B cell (primary cell): ENCODE data around the gene ZFR. TPM values are rescaled to one million over a fixed set of nuclear protein-coding genes. Genes with fewer than 3 reads are reported as not detected.
"Not testable (repeated sequence)": the region's sequence is repeated elsewhere in the genome, so short reads cannot be mapped to it uniquely, and the experiment has no call there.

Source experiments
- ATAC-seq: fragments of 200-7000 bp; cut with Tn5 transposase; one replicate; pipeline ENCODE4 v1.10.0; 2021; ENCODE audit warnings: low read depth, mild to moderate bottlenecking, moderate number of reproducible peaks, moderate library complexity
- CTCF ChIA-PET: fragments of 350-600 bp; sonication (Branson Sonifier 250); formaldehyde crosslinking; loops from one replicate; lab custom pipeline; 2021; ENCODE audit warnings: antibody characterized with exemption, inconsistent platforms; lab: Charles Lee
- POLR2A ChIA-PET: fragments of 350-600 bp; sonication (Branson Sonifier 250); formaldehyde crosslinking; loops from one replicate; lab custom pipeline; 2021; ENCODE audit warnings: antibody characterized with exemption; lab: Charles Lee
- DNase-seq: peaks from one replicate; pipeline ENCODE4 v3.0.0; 2013
- H2AFZ ChIP-seq: 2 replicates; pipeline ENCODE4 v1.6.1; 2012; ENCODE audit warnings: mild to moderate bottlenecking, low read depth, low read length; ENCODE audit not compliant: insufficient read depth, poor library complexity, severe bottlenecking
- H3K27ac ChIP-seq, 2 donors: 1 replicate in 1 of 2; 2 replicates in 1 of 2; pipeline ENCODE4 v1.5.1; 2012 to 2013; ENCODE audit warnings: low read length in 2 of 2, mild to moderate bottlenecking in 2 of 2, moderate library complexity in 1 of 2
- H3K27me3 ChIP-seq, 4 experiments: fragments of 200-600 bp in 1 of 4; sonication (generic) in 1 of 4; replicated peaks in 1 of 4; 1 replicate in 2 of 4; 2 replicates in 2 of 4; pipeline versions ENCODE4 v1.6.1 to v1.7.0; 2013 to 2016; ENCODE audit warnings: low read length in 3 of 4, mild to moderate bottlenecking in 2 of 4, mixed read lengths in 1 of 4, moderate library complexity in 1 of 4; ENCODE audit not compliant: insufficient read depth in 4 of 4, control insufficient read depth in 3 of 4; ENCODE audit errors: control extremely low read depth in 1 of 4
- H3K36me3 ChIP-seq, 2 experiments: replicated peaks in 1 of 2; 1 replicate in 1 of 2; 2 replicates in 1 of 2; pipeline versions ENCODE4 v1.6.1 to v1.7.1; 2013; ENCODE audit warnings: low read length in 1 of 2; ENCODE audit not compliant: insufficient read depth in 2 of 2, control insufficient read depth in 1 of 2; ENCODE audit errors: control extremely low read depth in 1 of 2, extremely low read depth in 1 of 2
- H3K4me1 ChIP-seq, 2 donors: fragments of 200-600 bp in 1 of 2; sonication (generic) in 1 of 2; 1 replicate in 1 of 2; 2 replicates in 1 of 2; pipeline versions ENCODE4 v1.5.1 to v1.6.1; 2013 to 2017; ENCODE audit warnings: low read length in 2 of 2; ENCODE audit not compliant: control insufficient read depth in 2 of 2, insufficient read depth in 2 of 2
- H3K4me2 ChIP-seq: replicated peaks from 2 replicates; pipeline ENCODE3; 2012; ENCODE audit warnings: mild to moderate bottlenecking, low read depth, low read length; ENCODE audit not compliant: poor library complexity, severe bottlenecking
- H3K4me3 ChIP-seq, 5 experiments: fragments of 200-600 bp in 1 of 5; sonication (generic) in 1 of 5; 1 replicate in 3 of 5; 2 replicates in 2 of 5; pipeline versions ENCODE4 v1.5.1 to v1.7.0; 2011 to 2016; ENCODE audit warnings: low read length in 4 of 5, mild to moderate bottlenecking in 4 of 5, low read depth in 2 of 5, control low read depth in 1 of 5, moderate library complexity in 1 of 5; ENCODE audit not compliant: insufficient read depth in 1 of 5; ENCODE audit errors: control extremely low read depth in 1 of 5, extremely low read depth in 1 of 5
- H3K79me2 ChIP-seq: fragments of 200-600 bp; sonication (generic); one replicate; pipeline ENCODE4 v1.6.0; 2016; ENCODE audit warnings: low read length; ENCODE audit not compliant: control insufficient read depth, insufficient read depth
- H3K9ac ChIP-seq: fragments of 200-600 bp; sonication (generic); 2 replicates; pipeline ENCODE4 v1.6.1; 2017; ENCODE audit warnings: mild to moderate bottlenecking, low read length, moderate library complexity
- H3K9me3 ChIP-seq, 3 donors: one replicate each; pipeline versions ENCODE4 v1.6.1 to v1.7.1; 2013; ENCODE audit warnings: low read length in 2 of 3; ENCODE audit not compliant: control insufficient read depth in 2 of 3, insufficient read depth in 1 of 3; ENCODE audit errors: control extremely low read depth in 1 of 3
- H4K20me1 ChIP-seq: 2 replicates; pipeline ENCODE4 v1.6.0; 2012; ENCODE audit warnings: mild to moderate bottlenecking, low read length; ENCODE audit not compliant: insufficient read depth, control insufficient read depth, poor library complexity, severe bottlenecking
- H3K27ac Mint-ChIP-seq: one replicate; pipeline ENCODE4 v1.8.0; 2021; ENCODE audit warnings: mixed read lengths
- H3K27me3 Mint-ChIP-seq: one replicate; pipeline ENCODE4 v1.8.0; 2021; ENCODE audit warnings: mixed read lengths
- H3K4me1 Mint-ChIP-seq: one replicate; pipeline ENCODE4 v1.8.0; 2021; ENCODE audit warnings: mixed read lengths
- H3K4me3 Mint-ChIP-seq: one replicate; pipeline ENCODE4 v1.8.0; 2021; ENCODE audit warnings: mixed read lengths
- H3K9me3 Mint-ChIP-seq: one replicate; pipeline ENCODE4 v1.8.0; 2022; ENCODE audit warnings: mixed read lengths; ENCODE audit not compliant: insufficient read depth
- EZH2 ChIP-seq: IDR thresholded peaks from 2 replicates; pipeline ENCODE4 v1.6.1; 2012; ENCODE audit warnings: borderline replicate concordance, low read depth, mild to moderate bottlenecking, moderate library complexity, low read length; ENCODE audit not compliant: insufficient read depth, poor library complexity, severe bottlenecking
- WGBS: methylation state at CpG from one replicate; pipeline ENCODE4 v1.1.5; 2013; ENCODE audit warnings: missing lambda C conversion rate; ENCODE audit not compliant: insufficient coverage; 5-methylcytosine and 5-hydroxymethylcytosine counted together
- intact Hi-C: fragments of 100-400 bp; cut with micrococcal nuclease; formaldehyde crosslinking; loops from one replicate; pipeline ENCODE4 v1.10.0; 2022
- polyA plus RNA-seq: library from polyadenylated mRNA; depleted of rRNA; stranded (reverse); fragments of >200 nt; gene quantifications from 2 replicates; pipeline ENCODE4 v1.2.3, GENCODE V29; 2012
- total RNA-seq, 2 donors: library from RNA; stranded (reverse); fragments of 120-200 nt in 1 of 2; gene quantifications; 1 replicate in 1 of 2; 2 replicates in 1 of 2; pipeline versions ENCODE4 v1.2.3 to v1.2.4, GENCODE V29; 2013 to 2022
- TF ChIP-seq, protein P1 (sequence below): fragments of 200-600 bp; IDR thresholded peaks from one replicate; pipeline ENCODE4 v1.8.0; 2022; ENCODE audit warnings: antibody characterized with exemption, mild to moderate bottlenecking

The ZFR gene
- total and polyA plus RNA-seq, 2 donors (not counting 1 experiment from before 2014, with no cell fraction given): 31.4 to 69.0 TPM

DNA sequence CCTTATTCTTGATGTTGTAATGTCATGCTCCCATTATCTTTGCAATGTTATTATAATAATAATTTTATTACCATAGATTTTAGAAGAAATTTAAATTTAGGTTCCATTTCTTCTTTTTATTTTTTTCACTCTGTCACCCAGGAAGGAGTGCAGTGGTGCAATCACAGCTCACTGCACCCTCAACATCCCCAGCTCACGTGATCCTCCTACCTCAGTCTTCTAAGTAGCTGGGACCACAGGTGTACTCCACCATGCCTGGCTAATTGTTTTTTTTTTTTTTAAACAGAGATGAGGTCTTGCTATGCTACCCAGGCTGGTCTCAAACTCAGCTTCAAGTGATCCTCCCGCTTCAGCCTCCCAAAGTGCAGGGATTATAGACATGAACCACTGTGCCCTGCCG is 11.9 kb downstream of the ZFR start:
- H3K36me3 ChIP-seq: peaks cover 2 to 15% of the 10 kb centered on the region in 2 experiments
- H3K4me2 ChIP-seq: peak overlapping the region; percentile 14
- H3K9me3 ChIP-seq: peaks cover 0 to 4% (median 0%) of the 10 kb centered on the region in 3 donors
- H2AFZ ChIP-seq: no peak overlapping the region
- Mint-ChIP-seq H3K4me3 (no peak overlapping the region), H3K4me1 (peaks cover 67% of the 10 kb centered on the region), H3K9me3 (peaks cover 1% of the 10 kb centered on the region), H3K27ac (no peak overlapping the region), H3K27me3 (no peaks in the 10 kb centered on the region)
- no peak for TF ChIP-seq EZH2
- TF ChIP-seq, protein P1, sequence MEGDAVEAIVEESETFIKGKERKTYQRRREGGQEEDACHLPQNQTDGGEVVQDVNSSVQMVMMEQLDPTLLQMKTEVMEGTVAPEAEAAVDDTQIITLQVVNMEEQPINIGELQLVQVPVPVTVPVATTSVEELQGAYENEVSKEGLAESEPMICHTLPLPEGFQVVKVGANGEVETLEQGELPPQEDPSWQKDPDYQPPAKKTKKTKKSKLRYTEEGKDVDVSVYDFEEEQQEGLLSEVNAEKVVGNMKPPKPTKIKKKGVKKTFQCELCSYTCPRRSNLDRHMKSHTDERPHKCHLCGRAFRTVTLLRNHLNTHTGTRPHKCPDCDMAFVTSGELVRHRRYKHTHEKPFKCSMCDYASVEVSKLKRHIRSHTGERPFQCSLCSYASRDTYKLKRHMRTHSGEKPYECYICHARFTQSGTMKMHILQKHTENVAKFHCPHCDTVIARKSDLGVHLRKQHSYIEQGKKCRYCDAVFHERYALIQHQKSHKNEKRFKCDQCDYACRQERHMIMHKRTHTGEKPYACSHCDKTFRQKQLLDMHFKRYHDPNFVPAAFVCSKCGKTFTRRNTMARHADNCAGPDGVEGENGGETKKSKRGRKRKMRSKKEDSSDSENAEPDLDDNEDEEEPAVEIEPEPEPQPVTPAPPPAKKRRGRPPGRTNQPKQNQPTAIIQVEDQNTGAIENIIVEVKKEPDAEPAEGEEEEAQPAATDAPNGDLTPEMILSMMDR: no peak
- intact Hi-C loops: no loop called here
- peaks cover 77% of the 10 kb centered on the region for H4K20me1 ChIP-seq
- peaks cover 96% of the 10 kb centered on the region for H3K79me2 ChIP-seq
- CTCF ChIA-PET: interaction anchor here (1.3 kb wide), 1 partner anchor 158 kb away, joined by 3 read pairs; no protein-coding TSS in a partner anchor
- peaks cover 3 to 10% of the 10 kb centered on the region in 2 donors for H3K4me1 ChIP-seq
- 0% methylated on average over 1 of the region's 3 CpGs for WGBS
- DNase-seq: peak; percentile 25
- POLR2A ChIA-PET: no interaction called here
- H3K4me3 ChIP-seq: no peak overlapping the region
- ATAC-seq: no peak
- no peak overlapping the region for H3K27ac ChIP-seq
- no peak overlapping the region for H3K9ac ChIP-seq
- H3K27me3 ChIP-seq: no peaks in the 10 kb centered on the region

DNA sequence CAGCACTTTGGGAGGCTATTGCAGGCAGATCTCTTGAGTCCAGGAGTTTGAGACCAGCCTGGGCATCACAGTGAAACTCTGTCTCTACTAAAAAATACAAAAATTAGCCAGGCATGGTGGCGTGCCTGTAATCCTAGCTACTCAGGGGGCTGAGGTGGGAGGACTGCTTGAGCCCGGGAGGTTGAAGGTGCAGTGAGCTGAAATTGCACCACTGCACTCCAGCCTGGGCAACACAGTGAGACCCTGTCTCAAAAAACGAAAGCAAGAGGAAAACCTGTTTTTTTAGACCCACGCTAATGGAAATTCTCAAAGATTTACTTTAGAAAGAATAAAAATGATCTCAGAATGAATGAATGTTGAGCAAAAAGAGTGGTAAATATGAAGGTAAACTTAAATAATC is 13.7 kb downstream of the ZFR start:
- H3K4me3 Mint-ChIP-seq, H3K27me3 Mint-ChIP-seq, POLR2A ChIA-PET, H3K27ac Mint-ChIP-seq, intact Hi-C loops, DNase-seq, H3K4me3 ChIP-seq, H3K4me1 ChIP-seq, H3K9ac ChIP-seq, H3K27me3 ChIP-seq, ATAC-seq, H3K4me2 ChIP-seq, H2AFZ ChIP-seq, H3K9me3 Mint-ChIP-seq: not testable (repeated sequence)
- Histone ChIP-seq H3K79me2 (peaks cover 96% of the 10 kb centered on the region), H3K9me3 (peaks cover 0 to 14% (median 10%) of the 10 kb centered on the region in 3 donors), H3K27ac (peak overlapping the region in 1 of 2 donors; percentile 34), H3K36me3 (peaks cover 2 to 20% of the 10 kb centered on the region in 2 experiments), H4K20me1 (peaks cover 77% of the 10 kb centered on the region)
- WGBS: 100% methylated on average over 1 of the region's 4 CpGs
- H3K4me1 Mint-ChIP-seq: peaks cover 63% of the 10 kb centered on the region
- CTCF ChIA-PET: interaction anchor here (0.9 kb wide), 1 partner anchor 160 kb away, joined by 4 read pairs; no protein-coding TSS in a partner anchor
